NOMO-1 treated with dmso at 0.1 percent for 144 hours (cell line): ENCODE measurements around the gene ERCC8.
A peak's percentile ranks its signal among the peaks of the same experiment; 100 is the strongest.
"Not testable (repeated sequence)": the region's sequence is repeated elsewhere in the genome, so short reads cannot be mapped to it uniquely, and the experiment has no call there.

ENCODE experiments used
- DNase-seq: peaks from one replicate; lab custom pipeline; 2025; ENCODE audit not compliant: unreplicated experiment; lab: John Stamatoyannopoulos, UW

Gene ERCC8

GRCh38 chr5:60918466-60918865, 26.4 kb downstream of the ERCC8 start:
- no peak for DNase-seq

- DNase-seq: no peak
Measured at GRCh38 chr5:60916646-60917045, 28.2 kb downstream of the ERCC8 start.

GRCh38 chr5:60903356-60903755, 41.5 kb downstream of the ERCC8 start:
- DNase-seq: no peak

- no peak for DNase-seq
Measured at GRCh38 chr5:60896991-60897390, 47.9 kb downstream of the ERCC8 start.

GRCh38 chr5:60893521-60893920, 51.3 kb downstream of the ERCC8 start:
- DNase-seq: no peak

- DNase-seq: no peak
Measured at GRCh38 chr5:60891667-60892066, 53.2 kb downstream of the ERCC8 start.

GRCh38 chr5:60888359-60889061, 56.4 kb downstream of the ERCC8 start:
- no peak for DNase-seq

- DNase-seq: no peak
Measured at GRCh38 chr5:60887746-60888145, 57.1 kb downstream of the ERCC8 start.

GRCh38 chr5:60887096-60887495, 57.8 kb downstream of the ERCC8 start:
- no peak for DNase-seq

- DNase-seq: no peak
Measured at GRCh38 chr5:60886158-60886557, 58.7 kb downstream of the ERCC8 start.

- DNase-seq: no peak
Measured at GRCh38 chr5:60883229-60883628, 61.6 kb downstream of the ERCC8 start.

GRCh38 chr5:60872892-60873291, 72.0 kb downstream of the ERCC8 start:
- no peak for DNase-seq

GRCh38 chr5:60870857-60871256, 74.0 kb downstream of the ERCC8 start:
- DNase-seq: no peak

GRCh38 chr5:60860572-60860971, 84.3 kb downstream of the ERCC8 start:
- not testable (repeated sequence) for DNase-seq

- no peak for DNase-seq
Measured at GRCh38 chr5:60856066-60856465, 88.8 kb downstream of the ERCC8 start.

- no peak for DNase-seq
Measured at GRCh38 chr5:60852940-60853339, 91.9 kb downstream of the ERCC8 start.

GRCh38 chr5:60852317-60852716, 92.6 kb downstream of the ERCC8 start:
- DNase-seq: no peak

- DNase-seq: no peak
Measured at GRCh38 chr5:60851626-60852025, 93.2 kb downstream of the ERCC8 start.

- DNase-seq: no peak
Measured at GRCh38 chr5:60846298-60846697, 98.6 kb downstream of the ERCC8 start.

GRCh38 chr5:60843936-60844905, 100.6 kb downstream of the ERCC8 start, which contains the start of gene ELOVL7:
Gene ELOVL7 (minus strand): TSS chr5:60844269. CDS start chr5:60787397, 56,872 bp downstream.
- peak; percentile 56 for DNase-seq

- no peak for DNase-seq
Measured at GRCh38 chr5:60843386-60843935, 101.4 kb downstream of the ERCC8 start.
